ENCODE results near the gene ATXN3L. TPM values are rescaled to one million over a fixed set of nuclear protein-coding genes. Genes with fewer than 3 reads are reported as not detected.

ATXN3L gene
- total and polyA plus RNA-seq, 2 of the 8 experiments (the other 6 are each of a cell fraction or from before 2014, with no cell fraction given) = not detected

- Histone ChIP-seq H3K9ac (replicated peaks in 1 of 4; ENCODE audit: extremely low read depth in 1 of 4, low read depth in 3 of 4, low read length in 3 of 4) (no peak overlapping the region), H3K4me2 (ENCODE audit: insufficient read depth in 1 of 2, low read depth in 2 of 2, low read length in 2 of 2) (no peak overlapping the region), H3K4ac (replicated peaks; ENCODE audit: insufficient read length, low read depth, low read length) (no peak overlapping the region), H3K27ac (ENCODE audit: low read depth, low read length) (no peak overlapping the region), H2AFZ (ENCODE audit: low read length) (no peak overlapping the region), H4K8ac (ENCODE audit: extremely low read depth, insufficient read depth, low read length) (no peak overlapping the region), H3K56ac (replicated peaks; ENCODE audit: insufficient read length, low read depth, low read length) (no peak overlapping the region), H4K5ac (ENCODE audit: insufficient read length, low read depth, low read length) (no peak overlapping the region), H2BK120ac (replicated peaks; ENCODE audit: low read depth, low read length) (no peak overlapping the region), H3K23me2 (ENCODE audit: low read depth, low read length) (no peaks in the 10 kb centered on the region), H4K91ac (replicated peaks; ENCODE audit: insufficient read length, low read length) (no peak overlapping the region), H3K4me1 (replicated peaks in 1 of 4; ENCODE audit: control insufficient read depth in 3 of 4, insufficient read depth in 4 of 4, low read length in 3 of 4) (no peaks in the 10 kb centered on the region), H3K4me3 (ENCODE audit: extremely low read depth in 1 of 4, insufficient read depth in 2 of 4, low read depth in 3 of 4, low read length in 4 of 4) (no peak overlapping the region), H2BK12ac (ENCODE audit: low read depth, low read length) (no peak overlapping the region), H2BK5ac (ENCODE audit: low read depth, low read length) (no peak overlapping the region), H2BK15ac (ENCODE audit: low read length) (no peak overlapping the region), H3K9me3 (ENCODE audit: insufficient read depth in 2 of 2, low read depth in 1 of 2, low read length in 1 of 2) (no peaks in the 10 kb centered on the region; a peak in 1 of 4 replicates), H3K79me1 (ENCODE audit: low read depth, low read length) (no peaks in the 10 kb centered on the region), H3K27me3 (replicated peaks in 1 of 4; ENCODE audit: control insufficient read depth in 3 of 4, extremely low read depth in 1 of 4, insufficient read depth in 3 of 4, low read length in 3 of 4) (no peaks in the 10 kb centered on the region), H3K14ac (ENCODE audit: insufficient read length) (no peak overlapping the region), H3K23ac (ENCODE audit: insufficient read length) (no peak overlapping the region), H4K20me1 (replicated peaks in 1 of 2; ENCODE audit: control insufficient read depth in 1 of 2, insufficient read depth in 2 of 2, low read length in 2 of 2) (no peaks in the 10 kb centered on the region), H3K36me3 (ENCODE audit: control insufficient read depth in 2 of 4, insufficient read depth in 4 of 4, low read length in 3 of 4) (no peaks in the 10 kb centered on the region), H2BK20ac (ENCODE audit: low read length) (no peak overlapping the region), H3K18ac (ENCODE audit: extremely low read depth, low read length) (no peak overlapping the region), H3K79me2 (ENCODE audit: control insufficient read depth in 1 of 2, insufficient read depth in 2 of 2, low read length in 2 of 2) (no peaks in the 10 kb centered on the region), H2AK5ac (ENCODE audit: low read depth, low read length) (no peak overlapping the region)
- ChIA-PET CTCF (ENCODE audit: partially characterized antibody) (interaction anchor here (0.7 kb wide), 1 partner anchor 323 kb away, joined by 5 read pairs; no protein-coding TSS in a partner anchor), POLR2A (ENCODE audit: partially characterized antibody) (no interaction called here)
- WGBS, 2 experiments (ENCODE audit: extremely low coverage in 1 of 2, insufficient coverage in 1 of 2, insufficient read length in 1 of 2, insufficient replicate concordance in 2 of 2, low coverage in 1 of 2, low lambda C conversion rate in 2 of 2, missing lambda C conversion rate in 1 of 2) = 92% methylated on average over 1 of the region's 1 CpG; no CpG with 5 or more reads in 1 of the 2 experiments
- FAIRE-seq = no peak
- no peak for DNase-seq (ENCODE audit: low read depth in 1 of 2, low spot score in 2 of 2)
- TF ChIP-seq CHD2 (IDR thresholded peaks at IDR 0.05; ENCODE audit: low read length) (no peak), SRF (IDR thresholded peaks at IDR 0.05; ENCODE audit: low read depth, low read length) (no peak), EP300 (IDR thresholded peaks at IDR 0.05; ENCODE audit: borderline replicate concordance in 1 of 2, low read depth in 2 of 2, low read length in 2 of 2) (no peak), KDM5A (IDR thresholded peaks at IDR 0.05; ENCODE audit: low read length) (no peak), TBP (IDR thresholded peaks at IDR 0.05; ENCODE audit: low read depth, low read length) (no peak), CHD1 (IDR thresholded peaks at IDR 0.05; ENCODE audit: low read depth, low read length) (no peak), RNF2 (IDR thresholded peaks at IDR 0.05; ENCODE audit: borderline replicate concordance, low read depth, low read length, missing control alignments, poor library complexity, severe bottlenecking) (no peak), FOSL1 (IDR thresholded peaks at IDR 0.05; ENCODE audit: insufficient read depth, low read depth, low read length) (no peak), SIRT6 (IDR thresholded peaks at IDR 0.05; ENCODE audit: low read length) (no peak), HDAC6 (IDR thresholded peaks at IDR 0.05; ENCODE audit: low read depth, low read length) (no peak)
These were observed 42.9 kb downstream of the ATXN3L start for GRCh38 chrX:13276991-13277390.
